Panc1 (cell line): ENCODE results near the gene GPR82. TPM values are rescaled to one million over a fixed set of nuclear protein-coding genes. Genes with fewer than 3 reads are reported as not detected.

ENCODE experiments used
- ATAC-seq: fragments of 200-7000 bp; cut with Tn5 transposase; 2 replicates; pipeline ENCODE4 v1.9.1; 2020; ENCODE audit warnings: mild to moderate bottlenecking, moderate library complexity
- BruUV-seq: library from RNA; stranded (reverse); fragments of 400-500 nt; replicated peaks from 2 replicates; lab custom pipeline; 2021; lab: Mats Ljungman, UMichigan
- CTCF ChIA-PET: fragments of 300-600 bp; sonication (Branson Sonifier 250); formaldehyde crosslinking; loops from one replicate; lab custom pipeline; 2022; ENCODE audit warnings: antibody characterized with exemption; lab: Charles Lee
- POLR2A ChIA-PET: fragments of 300-600 bp; sonication (Branson Sonifier 250); formaldehyde crosslinking; loops from one replicate; lab custom pipeline; 2022; ENCODE audit warnings: antibody characterized with exemption; lab: Charles Lee
- DNase-seq: peaks from one replicate; pipeline ENCODE4 v3.0.0-alpha.2; 2010; ENCODE audit warnings: low read depth, low spot score
- H3K27ac ChIP-seq: 2 replicates; pipeline ENCODE4 v1.5.1; 2011; ENCODE audit warnings: mild to moderate bottlenecking, low read length, inconsistent platforms
- H3K27me3 ChIP-seq: fragments of 200-500 bp; sonication (Bioruptor generic); 2 replicates; pipeline ENCODE4 v1.6.0; 2014; ENCODE audit warnings: low read length, inconsistent platforms; ENCODE audit not compliant: control insufficient read depth, insufficient read depth
- H3K36me3 ChIP-seq: fragments of 200-500 bp; sonication (Bioruptor generic); 2 replicates; pipeline ENCODE4 v1.5.1; 2014; ENCODE audit warnings: inconsistent platforms, mild to moderate bottlenecking, low read length, moderate library complexity; ENCODE audit not compliant: control insufficient read depth, insufficient read depth
- H3K4me1 ChIP-seq: 2 replicates; pipeline ENCODE4 v1.5.1; 2011; ENCODE audit warnings: inconsistent platforms, mild to moderate bottlenecking, low read length, moderate library complexity; ENCODE audit not compliant: control insufficient read depth, insufficient read depth
- H3K4me3 ChIP-seq, 2 experiments: 2 replicates each; pipeline ENCODE4 v1.5.1; 2011 to 2012; ENCODE audit warnings: low read depth in 2 of 2, low read length in 2 of 2, mild to moderate bottlenecking in 2 of 2, inconsistent platforms in 1 of 2, moderate library complexity in 1 of 2
- H3K9me3 ChIP-seq: fragments of 200-500 bp; sonication (Bioruptor generic); 2 replicates; pipeline ENCODE4 v1.5.1; 2014; ENCODE audit warnings: low read depth, mild to moderate bottlenecking, inconsistent platforms, low read length, moderate library complexity; ENCODE audit not compliant: control insufficient read depth, insufficient read depth
- CTCF ChIP-seq: fragments of 450-650 bp; IDR thresholded peaks from 2 replicates; pipeline ENCODE4 v1.5.1; 2017; ENCODE audit warnings: mild to moderate bottlenecking
- POLR2AphosphoS5 ChIP-seq: IDR thresholded peaks from 2 replicates; pipeline ENCODE4 v1.6.1; 2012; ENCODE audit warnings: mild to moderate bottlenecking, low read depth, low read length, moderate library complexity
- REST ChIP-seq, 2 experiments: IDR thresholded peaks; 2 replicates each; pipeline ENCODE4 v1.6.1; 2011 to 2012; ENCODE audit warnings: low read depth in 2 of 2, control low read depth in 1 of 2, low read length in 1 of 2, mild to moderate bottlenecking in 1 of 2, moderate library complexity in 1 of 2; ENCODE audit not compliant: insufficient read depth in 1 of 2
- SIN3A ChIP-seq: IDR thresholded peaks from 2 replicates; pipeline ENCODE4 v1.6.1; 2012; ENCODE audit warnings: low read depth, mild to moderate bottlenecking, low read length, moderate library complexity, borderline replicate concordance; ENCODE audit not compliant: insufficient read depth
- TCF7L2 ChIP-seq: IDR thresholded peaks from 2 replicates; pipeline ENCODE4 v1.6.1; 2011; ENCODE audit warnings: mild to moderate bottlenecking, low read depth, low read length, inconsistent platforms
- in situ Hi-C: cut with HindIII; loops from 2 replicates; pipeline ENCODE4 v1.10.0; 2016; ENCODE audit warnings: low sequenced_read_pairs, low pct_unique_long_range_greater_than_20kb
- intact Hi-C: fragments of 100-400 bp; cut with micrococcal nuclease; formaldehyde crosslinking; loops from one replicate; pipeline ENCODE4 v1.10.0; 2022; ENCODE audit not compliant: unreplicated experiment
- total RNA-seq: library from RNA; stranded (reverse); gene quantifications from one replicate; pipeline ENCODE4 v1.2.1, GENCODE V29; 2021; ENCODE audit not compliant: unreplicated experiment

GPR82 gene
- total RNA-seq, 1 experiment from 2014 or later: not detected

GRCh38 chrX:41688156-41688555, 35.8 kb upstream of the GPR82 start:
- DNase-seq (no peak), ATAC-seq (no peak)
- POLR2A ChIA-PET: no interaction called here
- Histone ChIP-seq H3K4me3 (no peak overlapping the region), H3K4me1 (no peaks in the 10 kb centered on the region), H3K9me3 (no peaks in the 10 kb centered on the region), H3K27ac (no peak overlapping the region), H3K36me3 (no peaks in the 10 kb centered on the region), H3K27me3 (no peaks in the 10 kb centered on the region)
- TF ChIP-seq POLR2AphosphoS5: no peak
- TF ChIP-seq CTCF: no peak
- TF ChIP-seq TCF7L2: no peak
- CTCF ChIA-PET: no interaction called here
- intact Hi-C loops (no loop called here), in situ Hi-C loops (no loop called here)
- BruUV-seq: no TSS peak

- ChIA-PET CTCF (no interaction called here), POLR2A (no interaction called here)
- H3K27me3 ChIP-seq: no peaks in the 10 kb centered on the region
- no peak within 1 kb of the TSS for H3K27ac ChIP-seq
- intact Hi-C loops (no loop called here), in situ Hi-C loops (no loop called here)
- no peaks in the 10 kb centered on the region for H3K36me3 ChIP-seq
- no peak for ATAC-seq
- TF ChIP-seq POLR2AphosphoS5 (no peak), SIN3A (no peak), CTCF (no peak), TCF7L2 (no peak), REST (IDR thresholded peaks at IDR 0.05; ENCODE audit: insufficient read depth in 1 of 2, low read depth in 2 of 2, low read length in 1 of 2) (no peak)
- H3K9me3 ChIP-seq: no peaks in the 10 kb centered on the region
- no peaks in the 10 kb centered on the region for H3K4me1 ChIP-seq
- no peak for DNase-seq
- no peak within 1 kb of the TSS for H3K4me3 ChIP-seq
- no TSS peak for BruUV-seq
These were observed 35.1 kb upstream of the GPR82 start, which contains the start of gene GPR34 for GRCh38 chrX:41688835-41689234. GPR34 (plus strand) TSS chrX:41688973; CDS start chrX:41695634, 6,661 bp downstream.
